CD1c-positive myeloid dendritic cell (primary cell): ENCODE results near the gene ABHD2.
"Not testable (repeated sequence)": the region's sequence is repeated elsewhere in the genome, so short reads cannot be mapped to it uniquely, and the experiment has no call there.

Experiments used
- DNase-seq: peaks from one replicate; pipeline ENCODE4 v3.0.0-alpha.2; 2016; ENCODE audit errors: extremely low spot score

The ABHD2 gene

DNA sequence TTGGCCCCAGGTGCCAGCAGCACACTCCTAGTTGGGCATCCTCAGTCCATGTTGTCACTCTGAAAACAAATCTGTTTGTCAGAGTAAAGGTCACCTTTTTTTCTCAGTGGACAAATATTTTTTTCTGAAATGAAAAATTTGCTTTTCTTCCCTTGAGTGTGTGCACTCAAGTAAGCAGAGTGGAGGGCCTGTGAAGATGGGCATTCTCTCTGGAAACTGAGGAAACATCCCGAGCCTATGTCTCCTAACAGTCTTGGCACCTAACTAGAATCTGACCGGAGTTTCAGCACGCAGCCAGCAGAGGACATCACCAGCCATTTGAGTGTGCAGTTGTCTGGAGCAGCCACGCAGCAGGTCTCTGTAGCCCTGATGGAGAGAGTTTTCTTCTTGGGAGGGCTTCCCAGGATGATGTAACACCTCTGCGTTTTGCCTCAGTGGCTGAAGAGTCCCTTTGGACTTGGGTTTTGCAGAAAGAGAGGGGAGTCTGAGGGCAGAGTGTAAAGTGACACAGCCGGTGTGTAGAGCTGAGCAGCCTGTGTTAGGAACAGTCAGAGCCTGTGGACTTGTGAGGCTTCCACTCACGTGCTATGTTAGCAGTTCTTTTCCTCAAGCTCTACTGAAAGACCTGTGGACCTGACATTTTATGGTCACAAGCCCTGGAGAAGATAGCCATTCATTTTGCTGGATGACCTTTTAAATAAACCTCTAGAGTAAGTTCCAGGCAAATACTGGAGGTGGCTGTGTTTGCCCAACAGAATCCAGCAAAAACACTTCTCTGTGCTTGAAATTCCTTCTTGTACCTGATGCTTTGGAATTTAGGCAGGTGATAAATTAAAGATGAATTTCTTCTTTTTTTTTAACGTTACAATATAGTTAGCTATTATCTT is 51.6 kb downstream of the ABHD2 start:
- no peak for DNase-seq

GRCh38 chr15:89140595-89140994 is 52.3 kb downstream of the ABHD2 start:
- DNase-seq = no peak

DNA sequence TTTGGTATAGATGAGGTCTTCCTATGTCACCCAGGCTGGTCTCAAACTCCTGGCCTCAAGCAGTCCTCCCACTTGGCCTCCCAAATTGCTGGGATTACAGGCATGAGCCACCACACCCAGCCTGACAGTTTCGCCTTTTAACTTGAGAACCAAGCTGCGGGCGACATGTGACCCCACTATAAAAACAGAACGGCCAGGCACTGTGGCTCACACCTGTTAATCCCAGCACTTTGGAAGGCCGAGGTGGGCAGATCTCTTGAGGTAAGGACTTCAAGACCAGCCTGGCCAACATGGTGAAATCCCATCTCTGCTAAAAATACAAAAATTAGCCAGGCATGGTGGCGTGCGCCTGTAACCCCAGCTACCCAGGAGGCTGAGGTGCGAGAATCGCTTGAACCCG is 52.9 kb downstream of the ABHD2 start:
- not testable (repeated sequence) for DNase-seq

GRCh38 chr15:89141885-89142284 is 53.6 kb downstream of the ABHD2 start:
- no peak for DNase-seq

GRCh38 chr15:89142423-89142822 is 54.2 kb downstream of the ABHD2 start:
- DNase-seq = no peak

GRCh38 chr15:89143503-89144162 is 55.4 kb downstream of the ABHD2 start:
- DNase-seq = peak; percentile 71

- DNase-seq = peak; percentile 37
These were observed 56.2 kb downstream of the ABHD2 start for GRCh38 chr15:89144491-89144890.

- DNase-seq = no peak
These were observed 58.1 kb downstream of the ABHD2 start for GRCh38 chr15:89146366-89146765.

DNA sequence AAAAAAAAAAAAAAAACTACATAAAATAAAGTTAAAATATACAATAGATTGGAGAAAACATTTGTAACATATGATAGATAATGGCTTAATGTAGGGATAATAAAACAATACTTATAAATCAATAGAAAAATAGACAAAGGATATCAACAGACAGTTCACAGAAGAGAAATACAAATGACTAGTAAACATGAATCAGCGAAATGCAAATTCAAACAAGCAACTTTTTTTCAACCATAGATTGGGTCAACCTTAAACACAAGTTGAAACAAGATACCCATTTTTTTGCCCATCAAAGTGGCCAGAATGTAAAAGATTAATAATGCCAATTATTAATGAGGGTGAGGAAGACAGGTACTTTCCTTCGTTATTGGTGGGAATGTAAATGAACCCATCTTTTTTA is 59.9 kb downstream of the ABHD2 start:
- no peak for DNase-seq

DNA sequence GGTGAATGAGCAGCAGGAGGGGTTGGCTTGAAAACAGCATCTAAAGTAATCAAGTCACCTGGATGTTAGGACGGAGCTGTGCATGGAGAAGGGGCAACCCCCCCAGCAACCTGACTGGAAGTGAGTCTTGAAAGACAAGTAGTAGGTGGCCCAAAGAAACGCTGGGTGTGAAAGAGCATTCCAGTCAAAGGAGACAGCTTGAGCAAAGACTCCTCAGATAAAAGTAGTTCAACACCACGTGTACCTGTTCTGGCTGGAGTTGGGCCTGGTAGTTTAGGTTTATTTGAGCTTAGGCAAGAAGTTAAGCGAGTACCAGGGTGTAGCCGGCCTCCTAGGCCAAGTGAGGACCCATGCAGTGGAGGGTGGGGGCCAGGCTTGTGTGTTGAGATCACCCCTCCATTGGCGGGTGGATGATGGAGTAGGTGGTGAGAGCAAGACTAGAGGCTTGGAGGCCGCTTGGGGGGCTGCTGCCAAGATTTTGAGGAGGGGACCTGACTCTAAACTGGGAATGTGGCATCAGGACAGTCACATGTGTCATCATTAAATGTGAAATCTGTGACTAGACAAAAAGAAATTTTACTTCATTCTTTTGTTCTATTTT is 61.3 kb downstream of the ABHD2 start:
- no peak for DNase-seq

GRCh38 chr15:89150287-89150686 is 62.0 kb downstream of the ABHD2 start:
- no peak for DNase-seq

- peak; percentile 53 for DNase-seq
These were observed 62.8 kb downstream of the ABHD2 start for GRCh38 chr15:89150762-89151664.

DNA sequence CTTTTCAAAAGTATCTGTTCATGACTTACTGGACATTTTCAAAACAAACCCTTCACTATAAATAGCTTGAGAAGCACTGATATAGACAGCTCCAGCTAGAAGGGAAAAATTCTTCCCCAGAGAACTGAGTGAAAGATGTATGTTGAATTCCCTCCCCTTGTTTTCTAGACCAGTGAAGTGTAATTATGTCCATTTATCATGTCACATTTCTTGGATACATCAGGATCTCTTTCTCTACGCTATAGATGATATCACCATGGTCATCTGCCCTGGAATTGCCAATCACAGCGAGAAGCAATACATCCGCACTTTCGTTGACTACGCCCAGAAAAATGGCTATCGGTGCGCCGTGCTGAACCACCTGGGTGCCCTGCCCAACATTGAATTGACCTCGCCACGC is 66.9 kb downstream of the ABHD2 start:
- DNase-seq = no peak

GRCh38 chr15:89155656-89156055 is 67.4 kb downstream of the ABHD2 start:
- no peak for DNase-seq

DNA sequence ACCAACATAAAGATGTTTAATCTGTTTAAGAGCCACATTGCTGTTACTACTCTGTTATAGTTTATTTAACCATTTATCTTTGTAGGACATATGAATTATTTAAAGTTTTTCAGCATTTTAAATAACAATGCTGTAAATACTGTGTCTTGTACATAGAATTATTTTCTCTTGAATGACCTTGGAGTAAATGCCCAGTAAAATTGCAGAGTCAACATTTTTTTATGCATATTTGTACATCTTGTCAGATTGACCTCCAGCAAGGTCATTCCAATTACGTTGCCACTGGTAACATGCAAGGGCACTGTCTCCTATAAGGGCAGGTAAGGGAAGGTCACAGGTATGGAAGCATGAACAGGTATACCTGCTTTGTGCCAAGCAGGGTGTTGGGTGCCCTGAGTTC is 68.8 kb downstream of the ABHD2 start:
- no peak for DNase-seq

GRCh38 chr15:89157918-89158564 is 69.8 kb downstream of the ABHD2 start:
- no peak for DNase-seq

- DNase-seq = no peak
These were observed 73.4 kb downstream of the ABHD2 start for GRCh38 chr15:89161666-89162065.

GRCh38 chr15:89163271-89164055 is 75.2 kb downstream of the ABHD2 start:
- no peak for DNase-seq

DNA sequence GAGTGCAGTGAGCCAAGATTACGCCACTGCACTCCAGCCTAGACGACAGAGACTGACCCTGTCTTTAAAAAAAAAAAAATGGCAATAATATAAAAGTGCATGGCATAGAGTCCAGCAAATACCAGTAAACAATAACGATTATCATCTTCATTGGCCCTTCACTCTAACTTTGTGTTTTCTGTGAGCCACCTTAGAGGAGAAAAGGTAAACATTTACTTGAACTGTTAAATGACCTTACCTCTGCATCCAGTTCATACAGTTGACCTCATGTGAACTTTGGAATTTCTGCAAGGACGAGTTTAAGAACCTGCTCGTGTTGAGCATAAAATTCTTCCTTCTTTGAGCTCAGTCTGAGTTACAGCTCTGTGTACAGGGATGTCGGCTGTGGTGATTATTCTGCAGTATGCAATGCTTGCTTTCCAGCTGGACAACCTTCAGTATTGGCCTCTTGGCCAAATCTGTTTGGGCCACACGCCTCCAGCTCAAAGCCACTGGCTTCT is 76.5 kb downstream of the ABHD2 start:
- DNase-seq = no peak

- no peak for DNase-seq
These were observed 77.4 kb downstream of the ABHD2 start for GRCh38 chr15:89165677-89166076.
